Kidney glomerular epithelial cell (primary cell): ENCODE results near the gene MYOZ3.

ENCODE experiments used
- DNase-seq: peaks from one replicate; lab custom pipeline; 2025; lab: John Stamatoyannopoulos, UW

The MYOZ3 gene

DNA sequence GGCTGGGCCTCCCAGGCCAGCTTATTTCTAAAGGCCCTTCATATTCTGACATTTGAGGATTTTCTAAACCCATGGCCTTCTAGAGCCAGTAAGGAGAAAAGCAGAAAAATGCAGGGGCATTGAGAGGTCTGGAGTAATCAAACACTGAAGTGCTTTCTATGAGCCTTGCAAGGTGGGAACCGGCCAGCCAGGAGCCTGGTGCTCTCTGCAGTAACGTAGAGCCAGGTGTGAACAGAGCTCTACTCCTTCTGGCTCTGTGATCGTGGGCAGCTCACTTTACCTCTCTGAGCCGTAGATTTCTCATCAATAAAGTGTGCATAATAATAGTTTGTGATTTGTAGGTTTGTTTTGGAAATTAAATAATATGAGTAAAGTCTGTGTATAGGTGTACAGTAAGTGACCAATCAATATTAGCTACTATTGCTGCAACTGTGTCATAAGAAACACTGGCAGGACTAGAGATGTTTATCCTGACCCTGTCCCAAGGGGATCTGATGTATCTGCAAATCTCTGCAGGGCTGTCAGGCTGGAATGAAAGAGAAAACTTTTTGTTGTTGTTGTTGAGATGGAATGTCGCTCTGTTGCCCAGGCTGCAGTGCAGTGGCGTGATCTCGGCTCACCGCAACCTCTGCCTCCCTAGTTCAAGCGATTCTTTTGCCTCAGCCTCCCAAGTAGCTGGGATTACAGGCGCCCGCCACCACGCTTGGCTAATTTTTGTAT is 17.9 kb upstream of the MYOZ3 start:
- no peak for DNase-seq

DNA sequence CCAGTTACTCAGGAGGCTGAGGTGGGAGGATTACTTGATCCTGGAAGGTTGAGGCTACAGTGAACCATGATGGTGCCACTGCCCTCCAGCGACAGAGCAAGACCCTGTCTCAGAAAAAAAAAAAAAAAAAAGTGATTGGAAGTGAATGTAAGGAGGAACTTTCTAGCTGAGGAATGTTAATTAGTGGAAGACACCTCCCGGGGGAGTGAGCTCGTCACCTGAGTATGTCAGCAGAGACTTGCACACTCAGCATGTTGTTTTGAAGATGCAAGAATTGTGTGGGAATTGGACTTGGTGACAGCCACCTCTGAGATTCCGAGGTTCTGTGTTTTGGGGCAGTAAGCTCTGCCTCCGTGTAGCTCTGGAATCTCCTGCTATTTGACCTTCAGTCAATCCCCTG is 17.0 kb upstream of the MYOZ3 start:
- peak; percentile 44 for DNase-seq

DNA sequence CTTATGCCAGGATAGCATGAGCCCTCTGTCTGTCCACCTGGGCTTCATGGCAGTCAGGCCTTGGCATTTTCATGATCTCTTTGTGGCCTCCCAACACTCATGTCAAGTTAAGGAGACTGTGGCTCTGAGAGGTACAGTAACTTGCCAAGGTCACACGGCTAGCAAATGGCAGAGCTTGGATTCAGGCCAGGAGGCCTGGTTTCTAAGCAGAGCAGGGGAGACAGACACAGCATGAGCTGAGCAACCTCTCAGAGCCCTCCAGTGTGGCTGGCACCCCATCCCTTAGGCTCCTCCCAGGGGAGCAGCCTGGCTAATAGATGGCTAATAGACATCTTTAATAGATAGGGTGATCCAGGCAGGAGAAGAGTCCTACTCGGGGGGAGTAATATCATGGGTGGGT is 16.5 kb upstream of the MYOZ3 start:
- no peak for DNase-seq

DNA sequence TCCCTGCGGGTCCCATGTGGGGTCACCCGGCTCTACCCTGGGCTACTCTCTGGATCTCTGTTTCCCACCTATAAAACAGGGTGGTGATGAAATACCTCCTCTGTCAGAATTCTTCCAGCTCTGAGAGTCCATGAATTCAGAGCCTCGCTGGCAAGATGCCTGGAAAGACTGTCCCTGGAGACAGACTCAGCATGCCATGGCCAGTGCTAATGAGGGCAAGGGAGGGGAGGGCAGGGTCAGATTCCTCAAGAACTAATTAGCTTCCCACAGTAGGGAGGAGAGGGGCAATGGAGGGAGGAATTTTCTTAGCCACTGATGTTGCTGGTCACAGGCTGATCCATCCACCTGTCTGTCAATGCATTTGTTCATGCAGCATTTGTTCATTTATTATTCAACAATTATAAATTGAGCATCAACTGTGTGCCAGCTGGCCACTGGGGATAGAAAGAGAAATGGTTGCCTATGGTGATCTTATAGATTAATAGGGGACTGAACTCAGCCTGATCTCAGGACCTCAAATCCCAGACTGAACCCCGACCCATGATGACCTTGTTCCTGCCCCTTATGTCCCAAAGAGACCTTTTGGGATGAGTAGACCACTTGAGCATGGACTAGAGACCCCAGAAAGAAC is 15.9 kb upstream of the MYOZ3 start:
- peak; percentile 89 for DNase-seq

DNA sequence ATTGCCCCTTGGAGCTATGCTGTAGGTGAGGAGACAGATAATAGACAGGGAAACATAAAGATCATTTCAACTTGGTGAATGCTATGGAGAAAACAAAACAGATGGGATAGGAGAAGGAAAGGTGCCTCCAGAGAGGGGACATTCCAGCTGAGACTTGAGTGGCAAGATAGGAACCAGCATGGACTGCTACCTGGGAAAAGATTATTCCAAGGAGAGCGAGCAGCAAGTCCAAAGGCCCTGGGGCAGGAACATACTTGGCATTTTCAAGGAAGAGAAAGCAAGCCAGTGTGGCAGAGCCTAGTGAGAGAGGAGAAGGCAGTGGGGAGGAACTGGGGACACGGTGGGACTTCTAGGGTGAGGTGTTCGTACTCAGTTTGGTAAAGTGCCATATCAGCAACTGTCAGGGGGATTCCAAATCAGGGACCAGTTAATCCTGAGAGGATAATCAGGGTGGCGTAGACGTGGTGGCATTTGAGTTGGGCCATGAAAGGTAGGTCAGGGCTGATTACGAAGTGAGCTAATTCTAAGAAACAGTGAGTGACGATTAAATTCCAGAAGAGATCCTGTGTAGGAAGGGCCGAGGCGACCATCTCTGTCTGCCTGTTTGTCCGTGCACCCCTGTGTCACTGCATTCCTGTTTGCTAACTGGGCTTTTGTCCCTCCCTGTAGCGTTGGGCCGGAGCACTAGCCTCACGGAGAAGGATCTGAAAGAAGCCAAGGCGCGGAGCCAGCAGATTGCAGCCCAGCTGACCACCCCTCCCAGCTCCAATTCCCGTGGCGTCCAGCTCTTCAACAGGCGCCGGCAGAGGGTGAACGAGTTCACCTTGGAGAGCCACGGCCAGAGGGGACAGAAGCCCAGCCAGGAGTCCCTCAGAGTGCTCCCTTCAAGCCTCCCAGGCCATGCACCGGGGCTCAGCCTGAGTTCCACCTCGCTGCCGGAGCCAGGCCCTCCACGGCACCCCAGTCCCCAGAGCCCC is 13.5 kb upstream of the MYOZ3 start:
- DNase-seq = no peak

DNA sequence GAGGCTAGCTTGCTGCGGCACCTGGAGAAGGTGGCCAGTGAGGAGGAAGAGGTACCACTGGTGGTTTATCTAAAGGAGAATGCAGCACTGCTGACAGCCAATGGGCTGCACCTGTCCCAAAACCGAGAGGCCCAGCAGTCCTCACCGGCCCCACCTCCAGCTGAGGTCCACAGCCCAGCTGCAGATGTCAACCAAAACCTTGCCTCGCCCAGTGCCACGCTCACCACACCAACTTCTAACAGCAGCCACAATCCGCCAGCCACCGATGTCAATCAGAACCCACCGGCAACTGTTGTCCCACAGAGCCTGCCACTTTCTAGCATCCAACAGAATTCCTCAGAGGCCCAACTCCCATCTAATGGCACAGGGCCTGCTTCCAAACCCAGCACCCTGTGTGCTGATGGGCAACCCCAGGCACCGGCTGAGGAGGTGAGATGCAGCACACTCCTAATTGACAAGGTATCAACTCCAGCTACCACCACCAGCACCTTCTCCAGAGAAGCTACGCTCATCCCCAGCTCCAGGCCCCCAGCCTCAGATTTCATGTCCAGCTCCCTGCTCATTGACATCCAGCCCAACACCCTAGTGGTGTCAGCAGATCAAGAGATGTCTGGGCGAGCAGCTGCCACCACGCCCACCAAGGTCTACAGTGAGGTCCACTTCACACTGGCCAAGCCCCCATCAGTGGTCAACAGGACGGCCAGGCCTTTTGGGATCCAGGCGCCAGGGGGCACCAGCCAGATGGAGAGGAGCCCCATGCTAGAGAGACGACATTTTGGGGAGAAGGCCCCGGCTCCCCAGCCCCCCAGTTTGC is 12.6 kb upstream of the MYOZ3 start:
- DNase-seq = no peak

DNA sequence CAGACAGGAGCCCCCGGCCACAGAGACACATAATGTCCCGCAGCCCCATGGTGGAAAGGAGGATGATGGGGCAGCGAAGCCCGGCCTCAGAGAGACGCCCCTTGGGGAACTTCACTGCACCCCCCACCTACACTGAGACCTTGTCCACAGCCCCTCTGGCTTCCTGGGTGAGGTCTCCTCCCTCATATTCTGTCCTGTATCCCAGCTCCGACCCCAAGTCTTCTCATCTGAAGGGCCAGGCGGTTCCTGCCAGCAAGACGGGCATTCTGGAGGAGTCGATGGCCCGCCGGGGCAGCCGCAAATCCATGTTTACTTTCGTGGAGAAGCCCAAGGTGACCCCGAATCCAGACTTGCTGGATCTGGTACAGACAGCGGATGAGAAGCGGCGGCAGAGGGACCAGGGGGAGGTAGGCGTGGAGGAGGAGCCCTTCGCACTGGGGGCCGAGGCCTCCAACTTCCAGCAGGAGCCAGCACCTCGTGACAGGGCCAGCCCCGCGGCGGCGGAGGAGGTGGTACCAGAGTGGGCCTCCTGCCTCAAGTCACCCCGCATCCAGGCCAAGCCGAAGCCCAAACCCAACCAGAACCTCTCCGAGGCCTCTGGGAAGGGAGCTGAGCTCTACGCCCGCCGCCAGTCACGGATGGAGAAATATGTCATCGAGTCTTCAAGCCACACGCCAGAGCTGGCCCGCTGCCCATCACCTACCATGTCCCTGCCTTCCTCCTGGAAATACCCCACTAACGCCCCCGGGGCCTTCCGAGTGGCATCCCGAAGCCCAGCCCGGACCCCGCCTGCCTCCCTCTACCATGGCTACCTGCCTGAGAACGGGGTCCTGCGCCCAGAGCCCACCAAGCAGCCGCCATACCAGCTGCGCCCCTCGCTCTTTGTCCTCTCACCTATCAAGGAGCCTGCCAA is 11.7 kb upstream of the MYOZ3 start:
- DNase-seq = no peak

DNA sequence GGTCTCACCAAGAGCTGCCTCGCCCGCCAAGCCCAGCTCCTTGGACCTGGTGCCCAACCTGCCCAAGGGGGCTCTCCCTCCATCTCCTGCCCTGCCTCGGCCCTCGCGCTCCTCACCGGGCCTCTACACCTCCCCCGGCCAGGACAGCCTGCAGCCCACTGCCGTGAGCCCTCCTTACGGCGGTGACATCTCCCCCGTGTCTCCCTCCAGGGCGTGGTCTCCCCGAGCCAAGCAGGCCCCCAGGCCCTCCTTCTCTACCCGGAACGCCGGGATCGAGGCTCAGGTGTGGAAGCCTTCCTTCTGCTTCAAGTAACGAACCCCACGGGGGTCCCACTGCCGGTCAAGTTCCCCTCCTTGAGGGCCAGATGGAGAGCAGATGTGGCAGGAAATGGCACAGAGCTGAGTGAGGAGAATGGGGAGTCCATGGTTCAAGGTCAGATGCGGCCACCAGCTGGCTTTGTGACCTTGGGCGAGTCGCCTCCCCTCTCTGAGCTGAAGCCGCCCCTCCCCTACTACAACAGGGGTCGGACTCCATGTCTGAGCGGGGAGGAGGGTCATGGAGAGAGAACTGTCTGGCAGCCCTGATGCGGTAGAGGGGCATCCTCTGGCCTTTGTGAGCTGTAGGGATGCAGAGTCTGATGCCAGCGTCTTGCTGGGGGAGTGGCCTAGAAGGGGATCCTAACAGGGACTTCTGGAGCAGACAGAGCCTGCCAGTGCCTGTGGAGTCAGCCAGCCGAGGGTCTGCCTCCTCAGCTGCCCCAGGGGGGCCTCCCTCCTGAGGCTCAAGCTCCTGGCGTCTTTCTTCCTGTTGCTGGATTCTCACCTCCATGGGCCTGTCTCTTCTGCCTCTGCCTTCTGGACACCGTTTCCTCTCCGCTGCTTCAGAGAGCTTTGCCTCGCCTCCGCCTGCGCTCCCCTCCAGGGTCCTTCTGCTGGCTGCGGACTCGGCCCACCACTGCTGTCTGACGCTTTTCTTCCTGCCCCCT is 10.7 kb upstream of the MYOZ3 start:
- DNase-seq = no peak

DNA sequence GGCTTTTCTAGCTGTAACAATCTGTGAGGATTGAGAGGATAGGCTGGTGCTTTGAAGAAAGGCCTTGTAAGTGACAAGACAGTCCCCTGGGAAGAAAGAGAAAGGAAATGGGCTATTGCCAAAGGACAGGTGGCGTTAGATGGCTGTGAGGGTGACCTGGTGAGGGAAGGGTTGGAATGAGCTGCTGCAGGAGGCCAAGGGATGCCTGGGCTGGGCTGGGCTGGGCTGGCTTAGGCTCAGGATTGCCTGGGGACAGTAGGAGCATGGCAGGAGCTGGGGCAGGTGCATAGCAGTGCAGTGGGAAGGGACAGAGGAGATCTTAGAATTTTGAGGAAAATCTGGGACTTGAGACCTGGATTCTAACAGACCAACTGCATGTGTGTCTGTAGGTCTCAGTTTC is 9.7 kb upstream of the MYOZ3 start:
- no peak for DNase-seq

DNA sequence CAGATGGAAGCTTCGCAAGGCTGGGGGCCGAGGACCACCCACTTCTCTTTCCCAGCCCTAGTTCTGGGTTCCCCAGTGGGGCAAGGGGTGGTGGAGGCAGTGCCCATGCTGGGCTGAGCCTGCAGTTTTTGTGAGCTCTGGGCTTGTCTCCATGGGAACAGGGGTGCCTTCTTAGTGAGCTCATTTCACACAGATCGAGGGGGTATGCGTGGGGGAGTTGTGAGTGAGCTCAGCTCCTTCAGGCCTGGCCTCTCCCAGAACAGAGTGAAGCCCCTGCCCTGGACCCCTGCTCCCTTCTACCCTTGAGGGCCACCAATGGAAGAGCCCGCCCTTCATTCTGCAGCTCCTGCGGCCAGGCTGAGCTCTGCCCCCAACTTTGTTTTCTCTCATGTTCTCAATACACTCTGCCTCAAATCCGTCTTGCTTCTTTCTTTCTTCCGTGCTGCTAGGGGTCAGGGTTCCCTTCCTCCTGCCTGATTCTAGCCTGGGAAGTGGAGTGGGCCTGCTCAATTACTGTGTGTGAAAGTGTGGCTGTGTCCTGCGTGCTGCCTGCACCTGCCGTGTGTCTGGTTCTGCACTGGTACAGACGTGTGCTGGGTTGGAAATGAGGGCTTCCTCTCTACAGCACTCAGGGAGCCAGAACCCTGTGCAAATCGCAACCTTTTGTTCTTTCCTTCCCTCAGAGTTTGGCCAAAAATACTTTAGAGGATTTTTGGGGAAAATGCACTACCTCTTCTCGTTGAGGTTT is 9.0 kb upstream of the MYOZ3 start:
- DNase-seq = no peak

DNA sequence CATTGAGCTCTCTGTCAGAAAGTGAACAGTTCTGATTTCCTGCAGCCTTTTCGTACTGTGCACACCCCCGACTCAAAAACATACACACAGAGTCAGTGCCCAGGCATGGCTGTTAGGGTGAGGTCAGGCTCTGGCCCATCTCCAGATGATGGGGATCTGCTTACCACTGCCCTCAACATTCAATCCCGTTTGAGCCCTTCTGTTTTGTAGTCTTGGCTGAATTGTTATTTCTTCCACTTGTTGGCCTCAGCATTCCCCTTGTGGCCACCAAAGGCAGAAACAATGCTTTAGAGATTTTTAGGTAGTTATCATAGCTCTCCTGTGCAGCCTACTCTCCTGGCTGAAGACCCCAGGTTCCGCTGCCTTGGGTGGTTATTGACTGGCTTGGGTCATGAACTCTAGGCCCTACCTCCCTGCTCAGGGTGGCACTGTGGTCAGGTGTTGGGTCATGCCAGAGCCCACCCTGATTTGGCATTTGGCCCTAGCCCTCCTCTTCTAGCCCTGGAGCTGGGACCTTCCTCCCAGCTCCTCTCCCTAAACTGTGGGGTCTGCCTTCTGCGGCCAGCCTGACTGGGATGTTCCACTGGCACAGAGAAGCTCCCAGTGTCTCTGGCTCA is 7.8 kb upstream of the MYOZ3 start:
- DNase-seq = no peak

DNA sequence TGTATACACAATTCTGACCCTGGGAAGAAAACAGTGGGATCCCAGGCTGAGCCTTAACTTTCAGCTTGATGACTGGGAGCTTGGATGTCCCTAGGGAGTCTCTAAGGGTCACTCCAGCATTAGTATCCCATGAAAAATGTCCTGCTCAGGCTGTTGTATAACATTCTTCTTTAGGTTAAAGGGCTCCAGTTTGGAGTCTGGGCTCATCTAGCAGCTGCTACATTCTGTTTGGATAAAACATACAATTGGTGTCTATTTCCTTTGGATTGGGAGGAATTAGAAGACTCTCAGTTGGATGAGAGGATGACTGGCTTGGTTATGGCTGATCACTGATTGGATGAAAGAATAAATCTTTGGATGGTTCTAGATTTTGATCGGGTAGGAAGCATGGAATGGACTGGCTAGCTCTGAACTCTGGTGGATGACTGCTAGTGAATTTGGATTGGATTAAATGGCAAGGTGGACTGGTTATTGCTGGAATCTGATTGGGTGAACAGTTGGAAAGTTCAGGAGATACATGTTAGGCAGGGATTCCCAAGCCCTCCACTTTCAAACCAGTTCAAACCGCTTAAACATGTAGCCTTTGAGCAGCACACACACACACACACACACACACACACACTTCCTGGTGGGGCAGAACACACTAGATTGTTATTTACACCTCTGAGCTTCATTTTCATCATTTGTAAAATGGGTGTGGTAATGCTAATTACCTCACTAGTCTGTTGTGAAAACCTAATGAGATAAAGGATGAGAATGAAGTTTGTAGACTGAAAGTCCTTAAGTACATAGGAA is 7.1 kb upstream of the MYOZ3 start:
- no peak for DNase-seq

DNA sequence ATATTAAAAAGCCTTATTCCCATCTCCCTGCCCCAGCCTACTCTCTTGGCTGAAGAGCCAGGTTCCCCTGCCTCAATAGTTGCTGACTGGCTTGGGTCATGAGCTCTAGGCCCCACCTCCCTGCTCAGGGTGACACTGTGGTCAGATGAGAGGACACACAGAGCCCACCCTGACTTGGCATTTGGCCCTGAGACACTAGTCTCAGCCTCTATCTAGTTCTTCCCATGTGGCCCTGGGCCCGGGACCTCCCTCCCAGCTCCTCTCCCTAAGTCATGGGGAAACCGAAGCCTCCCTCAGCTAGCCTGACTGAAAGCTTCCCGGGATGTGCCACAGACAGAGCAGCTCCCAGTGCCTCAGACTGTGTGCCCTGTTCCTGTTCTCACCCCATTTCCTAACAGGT is 5.8 kb upstream of the MYOZ3 start:
- no peak for DNase-seq

DNA sequence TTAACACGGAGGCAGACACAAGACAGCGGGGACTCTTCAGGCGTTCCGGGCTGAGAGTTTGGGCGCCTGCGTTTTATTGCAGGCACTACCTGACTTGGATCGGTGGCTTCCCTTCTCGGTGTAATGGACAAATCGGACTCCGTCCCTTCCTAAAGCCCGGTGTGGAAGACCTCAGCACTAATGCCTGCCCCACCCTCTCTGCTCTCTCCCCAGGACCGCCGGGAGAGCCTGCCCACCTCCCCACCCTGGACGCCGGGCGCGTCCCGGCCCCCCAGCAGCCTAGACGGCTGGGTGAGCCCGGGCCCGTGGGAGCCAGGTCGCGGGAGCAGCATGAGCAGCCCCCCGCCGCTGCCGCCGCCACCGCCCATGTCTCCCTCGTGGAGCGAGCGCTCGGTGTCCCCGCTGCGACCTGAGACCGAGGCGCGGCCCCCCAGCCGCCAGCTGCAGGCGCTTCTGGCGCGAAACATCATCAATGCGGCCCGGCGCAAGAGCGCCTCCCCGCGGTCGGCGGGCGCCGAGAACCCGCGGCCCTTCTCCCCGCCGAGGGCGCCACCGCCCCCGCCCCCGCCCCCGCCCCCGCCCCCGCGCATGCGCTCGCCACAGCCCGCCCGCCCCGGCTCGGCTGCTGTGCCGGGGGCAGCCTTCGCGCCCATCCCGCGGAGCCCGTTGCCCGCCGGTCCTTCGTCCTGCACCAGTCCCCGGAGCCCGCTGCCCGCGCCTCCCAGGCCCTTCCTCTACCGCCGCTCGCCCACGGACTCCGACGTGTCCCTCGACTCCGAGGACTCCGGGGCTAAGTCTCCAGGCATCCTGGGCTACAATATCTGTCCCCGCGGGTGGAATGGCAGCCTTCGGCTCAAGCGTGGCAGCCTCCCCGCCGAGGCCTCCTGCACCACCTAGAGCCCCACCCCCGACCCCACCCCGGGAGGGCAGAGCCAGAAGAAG is 4.6 kb upstream of the MYOZ3 start:
- DNase-seq = no peak

DNA sequence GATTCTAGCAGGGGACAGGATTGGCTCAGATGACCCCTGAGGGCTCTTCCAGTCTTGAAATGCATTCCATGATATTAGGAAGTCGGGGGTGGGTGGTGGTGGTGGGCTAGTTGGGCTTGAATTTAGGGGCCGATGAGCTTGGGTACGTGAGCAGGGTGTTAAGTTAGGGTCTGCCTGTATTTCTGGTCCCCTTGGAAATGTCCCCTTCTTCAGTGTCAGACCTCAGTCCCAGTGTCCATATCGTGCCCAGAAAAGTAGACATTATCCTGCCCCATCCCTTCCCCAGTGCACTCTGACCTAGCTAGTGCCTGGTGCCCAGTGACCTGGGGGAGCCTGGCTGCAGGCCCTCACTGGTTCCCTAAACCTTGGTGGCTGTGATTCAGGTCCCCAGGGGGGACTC is 2.9 kb upstream of the MYOZ3 start:
- no peak for DNase-seq

DNA sequence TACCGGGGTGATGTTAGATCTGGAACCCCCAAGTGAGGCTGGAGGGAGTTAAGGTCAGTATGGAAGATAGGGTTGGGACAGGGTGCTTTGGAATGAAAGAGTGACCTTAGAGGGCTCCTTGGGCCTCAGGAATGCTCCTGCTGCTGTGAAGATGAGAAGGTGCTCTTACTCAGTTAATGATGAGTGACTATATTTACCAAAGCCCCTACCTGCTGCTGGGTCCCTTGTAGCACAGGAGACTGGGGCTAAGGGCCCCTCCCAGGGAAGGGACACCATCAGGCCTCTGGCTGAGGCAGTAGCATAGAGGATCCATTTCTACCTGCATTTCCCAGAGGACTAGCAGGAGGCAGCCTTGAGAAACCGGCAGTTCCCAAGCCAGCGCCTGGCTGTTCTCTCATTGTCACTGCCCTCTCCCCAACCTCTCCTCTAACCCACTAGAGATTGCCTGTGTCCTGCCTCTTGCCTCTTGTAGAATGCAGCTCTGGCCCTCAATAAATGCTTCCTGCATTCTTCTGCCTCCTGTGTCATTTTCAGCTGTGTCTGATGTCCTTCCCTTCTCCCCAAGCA is 2.3 kb upstream of the MYOZ3 start:
- DNase-seq = no peak
